AG20443 (cell line): ENCODE measurements around the gene SETD3.

Source experiments
- DNase-seq: peaks from one replicate; pipeline ENCODE4 v3.0.0; 2012; ENCODE audit warnings: low spot score, mixed read lengths

Gene SETD3

DNA sequence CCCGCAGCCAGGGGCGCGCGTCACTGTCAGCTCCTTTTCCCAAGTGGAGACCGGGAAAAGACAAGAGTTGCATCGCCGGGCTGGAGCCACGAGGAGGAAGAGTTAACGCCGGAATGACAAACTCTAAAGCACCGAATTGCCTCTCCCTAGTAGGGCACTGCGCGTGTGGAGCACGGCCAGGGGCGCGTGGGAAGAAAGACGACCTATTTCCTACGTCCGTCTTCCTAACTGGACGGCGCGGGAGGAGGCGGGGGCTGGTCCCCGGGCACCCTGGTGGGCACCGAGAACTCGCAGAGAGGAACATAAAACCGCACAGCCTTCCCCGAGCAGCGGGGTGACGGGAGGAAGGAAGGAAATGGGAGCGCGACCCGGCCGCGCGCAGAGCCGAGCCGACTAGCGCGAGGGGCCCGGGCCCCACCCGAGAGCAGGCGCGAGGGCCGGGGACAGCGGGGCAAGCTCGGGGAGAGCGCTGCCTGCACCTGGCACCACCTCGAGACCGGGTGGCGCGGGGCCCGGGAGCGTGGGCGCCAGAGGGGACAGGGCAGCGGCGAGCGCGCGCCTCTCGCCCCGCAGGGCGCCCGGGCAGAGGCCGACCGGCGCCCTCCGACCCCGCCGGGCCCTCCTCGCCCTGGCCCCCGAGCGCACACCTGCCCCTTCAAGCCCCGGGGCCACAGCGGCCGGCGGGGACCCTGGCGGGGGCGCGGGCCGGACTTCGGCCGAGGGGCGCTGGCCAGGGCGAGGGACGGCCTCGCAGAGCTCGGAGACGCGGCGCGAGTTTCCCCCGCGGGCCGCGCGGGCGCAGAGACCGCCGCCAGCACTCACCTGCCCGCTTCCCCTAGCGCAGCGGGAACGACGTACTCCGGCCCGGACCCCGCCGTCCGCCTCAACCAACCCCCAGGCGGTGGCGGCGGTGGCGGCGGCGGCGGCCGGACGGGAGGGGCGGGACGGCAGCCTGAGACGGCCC is at the start of gene SETD3:
TSS of gene SETD3 (minus strand) at position 954 of the 964 bp plus-strand sequence. CDS start 15,054 bp downstream, outside the sequence.
- DNase-seq: peak; percentile 79

DNA sequence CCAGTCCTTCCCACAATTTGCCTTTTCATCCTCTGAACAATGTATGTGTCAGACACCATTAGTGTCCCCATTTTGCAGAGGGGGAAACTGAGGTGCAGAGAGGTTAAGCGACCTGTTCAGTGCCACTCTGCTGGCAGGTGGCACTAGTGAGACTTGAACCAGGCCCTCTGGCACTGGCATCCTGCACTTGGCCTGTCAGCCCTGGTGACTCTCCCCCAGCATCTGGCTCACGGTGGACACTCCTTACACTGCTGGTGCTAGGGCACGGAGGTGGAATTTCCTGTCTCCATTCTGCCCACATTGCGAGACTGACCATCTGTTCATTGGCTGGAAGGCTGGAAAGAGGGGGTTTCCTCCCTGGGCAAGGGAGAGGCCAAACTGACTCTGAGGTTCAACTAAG is 49.2 kb upstream of the SETD3 start:
- peak; percentile 29 for DNase-seq

DNA sequence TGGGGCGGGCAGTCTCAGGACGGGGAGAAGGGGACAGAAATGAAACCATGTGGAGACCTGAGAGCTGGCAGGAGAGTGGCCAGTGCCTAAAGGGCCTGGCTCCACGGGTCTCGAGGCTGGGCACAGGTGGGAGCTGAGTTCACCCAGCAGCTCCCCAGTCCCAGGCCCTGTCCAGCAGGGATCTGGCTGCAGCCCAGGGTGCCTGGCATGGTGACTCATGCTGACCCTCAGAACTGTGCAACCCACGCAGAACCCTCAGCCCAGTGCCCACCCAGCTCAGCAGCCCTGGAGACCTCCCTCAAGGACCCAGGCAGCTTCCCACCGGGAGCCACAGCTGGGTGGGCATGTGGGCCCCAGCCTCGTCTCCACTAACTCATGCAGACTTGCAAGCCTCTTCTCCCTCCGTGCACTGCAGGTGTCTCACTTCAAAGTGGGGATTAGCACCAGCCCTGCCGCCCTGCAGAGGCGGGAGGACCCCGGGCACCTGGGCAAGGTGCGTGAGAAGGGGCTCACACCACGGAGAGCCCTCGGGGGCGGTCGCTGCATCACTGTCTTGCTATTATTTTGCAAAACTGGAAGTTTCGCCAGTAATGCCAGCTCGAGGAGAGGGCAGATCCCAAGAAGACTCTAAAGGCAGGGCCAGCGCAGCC is 46.9 kb upstream of the SETD3 start:
- no peak for DNase-seq

DNA sequence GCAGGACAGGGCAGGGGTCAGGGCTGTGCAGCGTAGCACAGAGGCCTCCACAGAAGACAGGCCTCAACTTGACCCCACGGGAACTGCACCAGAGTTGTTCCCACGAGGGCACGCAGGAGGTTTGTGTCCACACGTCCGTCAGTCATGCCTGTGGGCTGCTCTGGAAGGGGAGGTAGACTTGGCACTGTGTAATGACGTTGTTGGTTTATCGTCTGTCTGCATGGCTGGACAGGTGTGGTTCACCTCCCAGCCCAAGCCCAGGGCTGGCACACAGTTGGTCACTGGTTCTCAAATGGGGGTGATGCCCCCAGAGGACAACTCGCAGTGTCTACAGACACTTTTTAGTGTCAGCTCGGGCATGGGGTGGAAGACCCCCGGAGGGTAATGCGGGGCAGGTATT is 46.4 kb upstream of the SETD3 start:
- no peak for DNase-seq

DNA sequence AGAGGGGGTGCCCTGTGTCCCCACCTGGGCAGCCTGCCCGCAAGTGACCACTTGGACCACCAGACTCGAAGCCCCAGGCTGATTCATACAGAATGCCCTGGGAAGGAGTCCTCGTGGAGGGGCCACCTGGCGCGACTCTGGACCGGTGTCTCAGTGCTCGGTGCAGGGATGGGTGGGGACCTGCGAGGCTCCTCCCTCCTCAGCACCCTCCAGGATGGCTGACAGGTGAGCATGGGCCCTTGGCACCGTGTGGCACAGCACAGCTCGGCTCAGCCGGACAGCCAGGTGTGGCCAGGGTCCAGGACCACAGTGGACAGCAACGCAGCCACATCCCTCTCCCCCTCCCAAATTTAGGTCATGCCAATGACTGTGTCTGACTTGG is 45.0 kb upstream of the SETD3 start:
- DNase-seq: no peak

DNA sequence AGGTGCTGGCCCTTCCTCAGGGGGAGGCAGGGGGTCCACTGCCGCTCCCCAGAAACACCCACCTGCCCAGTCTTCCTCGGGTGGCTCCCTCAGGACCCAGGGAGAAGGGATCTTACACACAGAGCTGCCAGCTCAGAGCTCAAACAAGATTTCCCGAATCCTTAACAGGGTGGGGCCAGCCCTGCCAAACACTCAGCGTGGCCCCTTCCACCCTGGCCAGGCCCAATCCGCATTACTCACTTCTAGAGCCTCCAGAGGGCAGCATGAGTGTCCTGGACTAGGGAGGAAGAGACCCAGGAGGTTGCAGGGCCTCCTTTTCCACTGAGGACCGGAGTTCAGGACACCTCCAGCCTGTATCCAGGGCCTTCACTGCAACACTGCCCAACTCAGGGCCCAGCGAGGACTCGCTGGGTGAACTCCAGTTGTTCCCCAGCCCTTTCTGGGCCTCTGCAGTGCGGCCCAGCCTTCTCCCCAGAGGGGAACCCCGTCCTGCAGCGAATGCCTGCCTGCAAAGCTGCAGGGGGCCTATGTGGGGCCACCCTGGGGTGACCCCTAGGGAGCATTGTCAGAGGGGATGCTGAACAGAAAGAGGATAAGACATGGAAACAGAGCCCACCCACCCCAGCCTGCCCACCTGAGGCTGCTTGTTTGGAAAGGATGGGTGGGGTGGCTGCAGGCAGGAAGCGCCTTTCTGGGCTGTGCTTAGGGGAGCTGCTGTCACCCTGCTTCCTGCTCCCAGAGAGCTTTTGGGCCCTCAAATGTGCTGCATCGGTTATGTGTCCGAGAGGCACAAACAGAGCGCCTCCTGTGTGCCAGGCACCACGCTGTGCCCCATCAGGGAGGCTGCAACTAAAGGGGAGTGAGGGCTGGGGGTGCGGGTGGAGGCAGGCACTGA is 44.4 kb upstream of the SETD3 start:
- DNase-seq: peak; percentile 80

DNA sequence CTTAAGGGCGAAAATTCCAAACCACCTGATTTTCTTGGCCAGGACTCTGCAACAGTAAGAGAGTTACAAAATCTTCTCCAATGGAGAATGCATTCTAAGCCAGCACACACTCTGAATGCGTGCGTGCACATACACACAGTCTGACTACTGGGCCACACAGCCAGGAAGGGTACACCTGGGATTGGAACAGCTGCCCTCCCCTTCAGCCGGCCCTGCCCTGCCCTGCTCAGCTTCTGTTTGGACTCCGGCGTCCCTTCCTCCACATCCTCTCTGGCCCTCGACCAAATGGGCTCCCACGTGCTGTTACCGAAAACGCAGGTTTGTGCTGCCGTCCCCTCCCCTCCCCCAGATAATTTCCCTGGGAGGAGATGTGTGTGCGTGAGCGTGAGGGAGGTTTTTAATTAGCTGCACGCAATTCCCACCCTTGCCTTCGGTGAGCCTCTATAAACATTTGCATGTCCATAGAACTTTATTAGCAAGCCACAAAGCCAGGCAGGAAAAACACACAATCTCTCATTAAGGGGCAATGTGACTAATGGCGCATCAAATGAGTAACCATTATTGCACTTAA is 43.5 kb upstream of the SETD3 start:
- no peak for DNase-seq

DNA sequence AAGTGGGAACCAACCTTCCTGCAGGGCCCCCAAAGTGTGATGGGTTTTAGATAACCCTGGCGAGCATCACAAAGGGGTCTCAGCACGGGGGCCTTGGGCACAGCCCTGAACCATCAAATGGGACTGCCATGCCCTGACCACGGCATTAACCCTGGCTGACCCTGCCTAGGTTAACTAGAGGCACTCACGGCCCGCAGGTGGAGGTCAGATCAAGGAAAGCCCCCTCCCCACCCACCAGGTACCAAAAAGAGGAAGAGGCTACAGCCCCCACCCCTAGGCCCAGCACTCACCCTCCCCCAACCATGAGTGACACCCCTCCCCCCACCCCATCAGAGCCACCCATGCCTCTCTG is 43.0 kb upstream of the SETD3 start:
- no peak for DNase-seq

DNA sequence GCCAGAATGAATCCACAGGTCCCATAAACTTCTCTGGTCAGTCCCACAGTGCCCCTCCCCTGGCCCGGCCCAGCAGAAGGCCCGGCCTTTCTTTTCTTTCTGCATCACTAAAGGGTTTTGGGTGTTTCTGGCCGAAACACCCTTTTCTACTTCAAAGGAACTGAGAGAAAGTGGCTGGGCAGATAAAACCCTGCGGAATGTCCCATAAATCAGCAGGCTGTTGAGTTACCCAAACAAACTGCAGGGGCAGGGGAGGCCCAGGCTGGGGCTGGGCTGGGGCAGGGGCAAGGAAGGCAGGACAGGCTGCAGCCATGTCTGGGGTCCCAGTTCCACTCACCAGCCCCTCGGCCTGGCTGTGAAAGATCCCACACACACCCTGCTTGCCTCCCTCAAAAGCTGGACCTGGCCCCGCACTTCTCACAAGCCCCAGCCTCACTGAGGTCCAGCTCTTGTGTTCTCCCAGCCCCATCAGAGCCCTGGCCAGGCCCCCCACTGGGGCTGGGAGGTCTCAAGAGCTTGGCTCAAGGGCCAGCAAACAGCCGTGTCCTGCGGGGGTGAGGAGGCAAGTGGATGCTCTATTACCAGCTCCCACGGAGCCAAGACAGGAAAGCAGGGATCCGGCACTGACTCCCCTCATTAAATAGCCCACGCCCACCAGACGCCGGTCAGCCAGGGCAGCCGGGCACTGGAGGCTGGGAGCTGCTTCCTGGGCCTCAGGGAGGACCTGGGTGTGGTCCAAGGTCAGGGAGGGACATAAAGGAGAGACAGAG is 42.5 kb upstream of the SETD3 start:
- no peak for DNase-seq

DNA sequence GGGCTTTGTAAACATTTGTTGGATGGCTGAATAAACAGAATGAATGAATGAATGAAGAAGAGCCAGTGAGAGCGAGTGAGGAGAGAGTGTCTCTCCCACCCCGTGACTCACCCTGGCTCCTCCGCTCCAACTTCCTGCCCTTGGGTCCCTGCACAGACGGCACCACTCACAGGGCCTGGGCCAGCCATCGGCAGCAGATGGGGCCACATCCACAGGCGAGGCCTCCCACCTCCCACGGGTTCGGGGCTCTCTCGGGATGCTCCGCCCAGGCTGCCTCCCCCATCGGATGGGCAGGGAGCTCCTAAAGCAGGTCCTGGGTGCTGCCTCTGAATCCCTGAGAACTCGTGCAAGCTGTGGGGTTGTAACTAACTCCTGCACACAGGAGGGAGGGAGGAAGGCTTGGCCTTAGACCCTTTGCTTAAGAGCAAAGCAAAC is 41.8 kb upstream of the SETD3 start:
- DNase-seq: peak; percentile 83

DNA sequence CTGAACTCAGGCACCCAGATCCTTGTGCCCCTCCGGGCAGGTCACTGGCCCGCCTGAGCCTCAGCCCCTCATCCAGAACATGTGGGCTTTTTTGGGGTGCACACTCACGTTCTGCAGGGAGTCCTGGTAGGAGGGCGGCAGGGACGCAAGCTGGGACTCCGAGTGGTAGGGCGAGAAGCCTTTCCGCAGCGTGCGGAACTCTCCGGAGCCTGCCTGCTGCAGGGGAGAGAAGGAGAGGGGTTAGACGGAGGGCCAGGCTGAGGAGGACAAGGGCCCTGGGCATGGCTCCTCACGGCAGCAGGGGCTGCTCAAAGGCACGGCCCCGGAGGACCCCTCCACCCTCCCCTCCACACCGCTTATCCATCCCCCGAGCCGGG is 41.4 kb upstream of the SETD3 start:
- DNase-seq: no peak

DNA sequence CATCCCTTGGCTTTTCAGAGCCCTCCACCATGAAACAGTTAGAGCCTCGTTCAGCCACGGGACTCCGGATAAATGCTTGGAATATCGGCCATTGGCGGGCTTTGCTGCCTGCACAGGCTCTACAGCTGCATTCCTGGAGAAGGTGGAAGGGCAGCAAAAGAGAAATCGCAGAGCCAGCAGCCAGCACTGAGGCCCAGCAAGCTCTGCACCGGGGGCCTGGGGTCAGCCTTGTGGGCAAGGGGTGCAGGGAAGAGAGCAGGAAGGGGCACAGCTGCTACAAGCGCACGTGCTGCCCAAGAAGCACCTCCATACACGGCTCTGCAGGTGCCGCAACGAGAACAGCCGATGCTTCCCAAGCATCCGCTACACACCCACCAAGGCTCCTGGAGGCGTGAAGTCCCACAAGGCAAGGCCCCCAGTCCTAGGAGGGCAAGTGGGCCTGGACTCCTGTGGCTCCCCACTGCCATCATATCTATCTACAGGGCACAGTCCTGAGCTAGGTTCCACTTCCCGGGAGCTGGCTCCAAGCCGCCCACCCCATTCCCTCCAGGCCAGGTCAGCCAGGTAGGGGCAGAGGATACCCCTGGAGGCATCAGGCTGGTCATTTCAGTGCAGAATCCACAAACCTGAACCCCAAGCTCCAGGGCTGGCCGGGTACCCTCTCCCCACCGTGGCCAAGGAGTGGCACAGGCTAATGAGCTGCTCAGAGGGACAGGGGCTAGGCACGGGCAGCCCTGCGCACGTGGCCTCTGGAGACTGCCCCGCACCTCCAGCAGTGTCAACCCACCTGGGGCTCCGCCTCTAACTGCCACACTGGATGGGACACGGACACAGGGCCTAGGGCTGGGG is 40.7 kb upstream of the SETD3 start:
- no peak for DNase-seq

DNA sequence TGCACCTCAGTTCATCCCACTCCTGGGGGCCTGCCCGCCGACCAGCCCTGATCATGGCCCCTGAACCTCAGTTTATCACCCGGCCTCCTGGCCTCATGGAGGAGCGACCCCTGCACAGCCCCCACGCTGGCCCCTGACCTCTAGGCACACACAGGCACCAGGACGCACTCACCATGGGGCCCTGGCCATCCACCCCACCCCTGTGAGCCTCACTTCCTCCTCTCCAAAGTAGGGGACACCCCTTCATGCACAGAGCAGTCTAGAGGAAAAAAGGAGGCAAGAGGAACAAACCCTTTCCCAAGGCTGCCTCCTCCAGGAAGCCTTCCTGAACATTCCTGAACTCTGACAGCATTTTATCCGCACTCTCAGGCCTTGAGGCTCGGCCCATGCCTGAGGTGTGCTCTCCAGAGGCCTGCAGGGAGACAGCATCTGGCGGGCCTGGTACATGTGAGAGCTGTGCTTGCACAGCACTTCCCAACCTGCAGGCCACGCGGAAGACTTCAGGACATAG is 40.0 kb upstream of the SETD3 start:
- DNase-seq: no peak

DNA sequence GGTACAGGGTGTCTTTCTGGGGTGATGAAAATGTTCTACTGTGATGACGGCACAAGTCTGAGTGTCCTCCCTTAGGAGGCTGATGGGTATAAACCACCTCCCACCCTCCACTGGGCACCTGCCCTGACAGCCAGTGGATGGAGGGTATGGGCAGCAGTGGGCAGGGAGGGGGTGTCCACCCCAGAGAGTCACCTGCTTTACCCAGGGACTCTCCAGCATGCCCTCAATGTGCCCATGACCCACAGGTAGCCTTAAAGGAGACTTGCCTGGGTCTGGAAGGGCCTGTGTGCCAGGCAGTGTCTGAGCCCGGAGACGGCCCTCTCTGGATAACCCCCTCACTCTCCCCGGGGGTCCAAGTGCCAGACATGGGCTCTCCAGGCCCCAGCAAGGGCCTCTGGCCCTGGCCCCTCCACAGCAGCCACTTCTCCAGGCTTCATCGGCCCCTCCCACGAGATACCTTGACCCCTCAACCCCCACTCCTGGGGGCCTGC is 39.3 kb upstream of the SETD3 start:
- no peak for DNase-seq

DNA sequence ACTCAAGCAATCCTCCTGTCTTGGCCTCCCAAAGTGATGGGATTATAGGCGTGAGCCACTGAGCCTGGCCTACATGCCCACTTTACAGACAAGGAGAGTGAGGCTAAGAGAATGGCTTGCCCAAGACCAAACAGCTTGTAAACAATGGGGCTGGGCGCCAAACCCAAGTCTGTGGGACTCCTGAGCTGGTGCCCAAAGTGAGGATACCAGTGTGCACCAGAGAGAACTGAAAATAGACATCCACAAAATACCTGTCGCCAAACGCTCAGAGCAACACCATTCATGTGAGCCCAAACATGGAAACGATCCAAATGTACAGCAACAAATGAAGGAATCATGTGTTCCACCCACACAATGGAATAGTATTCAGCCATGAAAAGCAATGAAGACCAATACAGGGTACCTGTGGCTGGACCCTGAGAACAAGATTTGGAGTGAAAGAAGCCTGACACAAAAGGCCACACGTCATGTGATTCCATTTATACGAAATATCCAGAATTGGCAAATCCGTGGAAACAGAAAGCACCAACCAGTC is 38.8 kb upstream of the SETD3 start:
- no peak for DNase-seq

DNA sequence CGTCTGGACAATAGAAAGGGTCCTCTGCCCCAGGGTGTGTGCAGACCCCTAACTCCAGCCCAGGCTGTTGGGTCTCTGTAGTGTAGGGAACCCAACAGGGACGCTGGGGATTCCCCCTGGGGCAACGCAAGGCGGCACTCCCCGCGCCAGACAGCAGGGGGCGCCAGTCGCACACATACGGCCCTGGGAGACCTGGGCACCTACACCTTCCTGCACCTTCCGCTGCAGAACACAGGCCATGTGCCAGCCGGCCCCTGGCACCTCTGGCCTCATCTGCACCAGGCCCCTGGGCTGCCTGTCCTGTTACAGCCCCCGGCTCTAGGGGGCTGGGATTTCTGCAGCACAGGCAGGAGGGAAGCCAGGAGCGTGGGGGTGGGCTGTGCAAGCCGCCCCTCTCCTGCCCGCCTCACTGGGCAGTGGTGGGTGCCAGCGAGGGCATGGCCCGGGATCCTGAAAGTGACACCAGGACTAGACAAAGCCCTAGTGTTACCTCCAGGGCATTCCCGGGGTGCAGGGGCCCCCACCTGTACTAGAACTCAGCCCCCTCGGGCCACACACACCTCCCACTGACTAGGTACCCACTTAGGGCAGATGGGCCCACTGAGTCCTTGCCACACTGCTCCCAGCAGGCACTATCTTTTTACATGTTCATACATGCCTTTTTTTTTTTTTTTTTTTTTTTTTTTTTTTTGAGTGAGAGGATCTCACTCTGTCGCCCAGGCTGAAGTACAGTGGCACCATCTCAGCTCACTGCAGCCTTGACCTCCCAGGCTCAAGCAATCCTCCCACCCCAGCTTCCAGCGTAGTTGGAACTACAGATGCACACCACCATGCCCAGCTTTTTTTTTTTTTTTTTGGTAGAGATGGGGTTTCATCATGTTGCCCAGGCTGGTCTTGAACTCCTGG is 38.0 kb upstream of the SETD3 start:
- peak; percentile 85 for DNase-seq

DNA sequence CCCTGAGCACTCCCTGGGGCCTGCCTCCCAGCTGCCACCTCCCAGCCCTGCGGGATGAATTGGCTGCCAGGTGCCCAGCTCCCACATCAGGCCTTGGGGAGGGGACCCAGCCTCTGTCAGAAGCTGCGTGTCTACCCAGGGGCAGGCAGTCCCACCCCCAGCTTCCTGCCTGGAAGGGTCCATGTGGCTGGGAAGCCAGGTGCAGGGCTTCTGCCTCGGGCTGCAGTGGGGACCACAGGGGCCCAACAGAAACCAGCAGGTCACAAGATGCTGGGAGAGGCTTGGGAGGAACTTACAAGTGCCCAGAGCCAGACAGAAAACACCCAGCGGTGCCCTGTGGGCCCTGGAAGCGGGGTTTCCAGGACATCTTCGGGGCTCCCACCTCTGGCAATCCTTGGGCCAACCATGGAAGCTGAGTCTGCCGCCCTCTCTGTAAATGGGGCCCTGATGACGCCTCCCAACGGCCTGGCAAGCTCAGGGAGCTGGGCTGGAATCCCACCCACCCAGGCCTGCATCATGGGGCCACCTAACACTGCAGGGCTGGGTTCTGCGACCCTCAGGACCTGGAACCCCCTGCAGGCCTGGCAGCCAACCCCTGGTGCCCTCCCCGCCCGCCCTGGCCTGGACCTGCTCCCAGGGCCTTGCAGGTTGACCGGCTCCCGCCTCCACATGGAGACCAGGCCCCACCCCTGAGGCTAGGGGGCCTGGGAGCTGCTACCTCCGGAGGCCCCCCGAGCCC is 37.2 kb upstream of the SETD3 start:
- DNase-seq: no peak
